Activated CD4-positive, alpha-beta T cell treated with anti-CD3 and anti-CD28 coated beads, Interleukin-2, amount 50 U/mL, for 24 hours (primary cell): Measurements from ENCODE around the gene AP3M1.
"Not testable (repeated sequence)": the region's sequence is repeated elsewhere in the genome, so short reads cannot be mapped to it uniquely, and the experiment has no call there.

Experiments
- DNase-seq, 2 donors: peaks; one replicate each; pipeline ENCODE4 v3.0.0-alpha.2; 2020; ENCODE audit warnings: low read depth in 1 of 2, low spot score in 1 of 2

AP3M1 gene

GRCh38 chr10:74164716-74165529 lies 14.3 kb upstream of the AP3M1 start:
- no peak for DNase-seq

GRCh38 chr10:74163319-74164068 lies 12.9 kb upstream of the AP3M1 start:
- no peak for DNase-seq

GRCh38 chr10:74160013-74160412 lies 9.4 kb upstream of the AP3M1 start:
- DNase-seq: no peak

- DNase-seq: no peak
These were observed 6.3 kb upstream of the AP3M1 start for GRCh38 chr10:74156919-74157289.

GRCh38 chr10:74153676-74154075 lies 3.0 kb upstream of the AP3M1 start:
- no peak for DNase-seq

- DNase-seq: no peak
These were observed 2.5 kb upstream of the AP3M1 start for GRCh38 chr10:74153123-74153522.

GRCh38 chr10:74151879-74152722 lies 1.5 kb upstream of the AP3M1 start:
- peak in 1 of 2 donors; percentile 1 for DNase-seq

- peak; percentile 99 to 100 for DNase-seq
These were observed 606 bp upstream of the AP3M1 start, which contains the start of gene ADK for GRCh38 chr10:74150990-74151878. TSS of gene ADK (plus strand) at chr10:74151221. CDS start at chr10:74151279, 58 bp downstream.

GRCh38 chr10:74146980-74147379 lies 3.6 kb downstream of the AP3M1 start:
- not testable (repeated sequence) for DNase-seq

- DNase-seq: no peak
These were observed 5.5 kb downstream of the AP3M1 start for GRCh38 chr10:74145133-74145532.

GRCh38 chr10:74140553-74140952 lies 10.1 kb downstream of the AP3M1 start:
- no peak for DNase-seq

GRCh38 chr10:74139981-74140380 lies 10.6 kb downstream of the AP3M1 start:
- DNase-seq: no peak

GRCh38 chr10:74138596-74138995 lies 12.0 kb downstream of the AP3M1 start:
- DNase-seq: not testable (repeated sequence)

GRCh38 chr10:74137992-74138391 lies 12.6 kb downstream of the AP3M1 start:
- DNase-seq: no peak

- DNase-seq: no peak
These were observed 15.2 kb downstream of the AP3M1 start for GRCh38 chr10:74135452-74135851.

GRCh38 chr10:74133923-74134820 lies 16.5 kb downstream of the AP3M1 start:
- no peak for DNase-seq

GRCh38 chr10:74123081-74123480 lies 27.5 kb downstream of the AP3M1 start:
- no peak for DNase-seq

- no peak for DNase-seq
These were observed 28.6 kb downstream of the AP3M1 start for GRCh38 chr10:74122060-74122459.

GRCh38 chr10:74121368-74121767 lies 29.3 kb downstream of the AP3M1 start:
- DNase-seq: no peak
